ENCODE measurements around the gene GREB1L.
"Not testable (repeated sequence)": the region's sequence is repeated elsewhere in the genome, so short reads cannot be mapped to it uniquely, and the experiment has no call there.

The GREB1L gene

DNA sequence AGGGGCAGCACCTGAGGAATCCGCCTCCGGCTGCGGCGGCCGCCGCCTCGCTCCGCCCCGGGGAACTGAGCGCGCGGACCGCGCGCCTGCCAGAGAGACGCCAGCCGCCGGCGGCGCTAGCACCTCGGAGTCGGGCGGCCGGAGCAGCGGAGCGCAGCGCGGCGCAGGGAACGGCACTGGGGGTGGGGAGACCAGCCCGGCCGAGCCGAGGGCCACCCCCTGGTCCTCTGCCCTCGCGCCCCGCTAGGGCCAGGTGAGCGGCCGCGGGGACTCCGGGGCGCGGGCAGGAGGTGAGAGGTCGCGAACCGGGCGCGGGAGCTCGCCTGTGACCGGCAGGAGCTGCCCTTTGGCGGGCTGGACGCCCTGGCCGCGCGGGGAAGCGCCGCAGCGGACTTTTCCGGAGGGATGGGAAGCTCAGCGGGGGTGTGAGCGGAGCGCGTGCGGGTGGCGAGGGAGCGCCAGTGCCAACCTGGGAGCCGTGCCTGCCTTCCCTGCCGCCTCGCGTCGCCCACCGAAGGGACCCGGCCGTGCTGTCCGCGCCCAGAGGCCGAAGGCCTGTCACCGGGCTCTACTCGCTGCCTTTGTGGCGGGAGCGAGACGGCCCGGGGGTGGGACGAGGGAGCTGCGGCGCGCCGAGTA is at the start of gene GREB1L:
Gene GREB1L, plus strand, starts transcription at position 92 of the 639 bp plus-strand sequence. CDS start 141,287 bp downstream, outside the sequence.
- peak; percentile 72 for DNase-seq (ENCODE audit: low spot score)

DNA sequence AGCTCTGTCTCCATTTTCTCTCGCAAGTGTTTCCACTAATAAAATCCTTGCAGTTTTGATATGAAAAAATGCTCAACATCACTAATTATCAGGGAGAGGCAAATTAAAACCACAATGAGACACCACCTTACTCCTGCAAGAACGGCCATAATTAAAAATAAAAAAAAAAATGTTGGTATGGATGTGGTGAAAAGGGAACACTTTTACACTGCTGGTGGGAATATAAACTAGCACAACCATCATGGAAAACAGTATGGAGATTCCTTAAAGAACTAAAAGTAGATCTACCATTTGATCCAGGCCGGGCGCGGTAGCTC is 49.8 kb upstream of the GREB1L start:
- DNase-seq (ENCODE audit: low spot score), result no peak

- peak; percentile 60 for DNase-seq (ENCODE audit: low spot score)
Measured at GRCh38 chr18:21194871-21195771, 46.9 kb upstream of the GREB1L start.

DNA sequence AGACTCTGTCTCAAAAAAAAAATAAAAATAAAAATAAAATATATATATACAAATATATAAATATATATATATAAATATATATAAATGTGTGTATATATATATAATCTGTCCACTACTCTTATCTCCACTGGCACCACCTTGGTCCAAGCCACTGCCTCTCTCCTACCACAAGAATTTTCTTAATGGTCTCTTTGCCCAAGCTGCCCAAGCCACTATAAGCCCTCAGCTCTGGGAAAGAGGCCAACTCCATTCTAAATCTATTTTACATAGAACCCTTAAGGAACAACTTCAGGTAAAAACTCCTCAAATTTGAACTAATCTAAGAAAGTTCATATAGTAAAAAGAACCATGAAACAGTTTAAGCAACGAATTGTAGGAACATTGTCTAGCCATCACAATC is 45.6 kb upstream of the GREB1L start:
- DNase-seq (ENCODE audit: low spot score), result no peak

GRCh38 chr18:21203126-21203525 is 38.9 kb upstream of the GREB1L start:
- DNase-seq (ENCODE audit: low spot score), result no peak

DNA sequence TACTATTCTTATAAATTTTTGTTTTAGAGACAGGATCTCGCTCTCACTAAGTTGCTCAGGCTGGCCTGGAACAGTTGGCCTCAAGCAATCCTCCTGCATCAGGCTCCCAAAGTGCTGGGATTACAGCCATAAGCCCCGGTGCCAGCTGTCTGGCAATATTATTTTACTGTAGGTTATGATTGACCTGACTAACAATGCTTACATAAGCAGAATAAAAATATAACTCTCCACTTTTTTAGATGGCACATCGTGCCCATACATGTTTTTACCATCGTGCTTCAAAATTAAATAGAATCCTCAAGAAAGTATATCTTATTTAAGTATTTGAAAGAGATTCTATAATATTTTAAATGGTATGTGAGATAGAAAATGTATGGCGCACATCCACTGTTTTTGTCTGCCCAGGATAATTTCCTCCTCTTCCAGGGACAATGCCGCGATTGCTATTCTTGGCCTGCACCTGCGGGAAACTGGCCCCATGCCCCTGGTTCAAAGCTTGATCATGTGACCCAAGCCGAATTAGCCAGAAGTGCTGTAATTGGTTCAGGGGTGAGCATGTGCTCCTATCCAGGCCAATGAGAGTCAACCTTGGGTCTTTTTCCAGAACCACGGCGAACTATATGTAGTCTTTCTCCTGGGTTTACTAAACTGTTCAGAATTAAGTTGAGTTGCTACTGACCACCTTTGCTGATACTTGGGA is 38.3 kb upstream of the GREB1L start:
- no peak for DNase-seq (ENCODE audit: low spot score)

DNA sequence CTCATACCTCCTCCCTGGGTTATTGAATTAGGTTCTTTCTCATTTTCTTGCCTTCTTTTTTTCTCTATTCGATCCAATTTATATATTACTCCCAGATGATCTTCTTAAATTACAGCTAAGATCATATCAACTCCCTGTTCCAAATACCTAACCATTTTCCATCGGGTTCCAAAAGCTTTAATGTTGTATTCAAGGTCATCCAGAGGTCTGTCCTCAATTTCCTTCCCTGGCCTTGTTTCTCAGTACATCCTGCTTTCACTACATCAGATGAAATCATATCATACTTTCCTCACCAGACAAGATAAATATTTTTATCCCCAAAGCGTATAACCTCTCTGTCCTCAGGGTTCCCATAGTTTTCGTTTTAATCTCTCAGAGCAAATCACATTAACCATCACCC is 36.3 kb upstream of the GREB1L start:
- no peak for DNase-seq (ENCODE audit: low spot score)

DNA sequence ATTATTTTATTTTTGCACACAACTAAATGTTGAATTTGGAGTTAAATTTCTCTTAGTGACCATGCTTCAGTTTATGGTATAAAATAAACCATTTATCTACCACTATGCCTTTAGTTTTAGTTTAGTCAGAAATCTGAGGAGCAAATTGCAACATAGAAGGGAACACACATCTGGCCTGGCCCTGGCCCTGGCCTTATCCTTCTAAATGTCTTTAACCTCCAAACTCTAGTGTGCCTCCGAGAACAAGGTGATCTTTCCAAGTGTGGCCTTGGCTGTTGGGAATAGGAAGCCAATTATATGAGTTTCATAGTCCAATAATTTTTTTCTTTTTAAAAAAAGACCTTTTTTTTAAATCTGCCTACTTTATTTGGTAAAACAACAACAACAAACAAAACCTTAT is 31.8 kb upstream of the GREB1L start:
- DNase-seq (ENCODE audit: low spot score), result no peak

- no peak for DNase-seq (ENCODE audit: low spot score)
Measured at GRCh38 chr18:21210784-21211183, 31.2 kb upstream of the GREB1L start.

DNA sequence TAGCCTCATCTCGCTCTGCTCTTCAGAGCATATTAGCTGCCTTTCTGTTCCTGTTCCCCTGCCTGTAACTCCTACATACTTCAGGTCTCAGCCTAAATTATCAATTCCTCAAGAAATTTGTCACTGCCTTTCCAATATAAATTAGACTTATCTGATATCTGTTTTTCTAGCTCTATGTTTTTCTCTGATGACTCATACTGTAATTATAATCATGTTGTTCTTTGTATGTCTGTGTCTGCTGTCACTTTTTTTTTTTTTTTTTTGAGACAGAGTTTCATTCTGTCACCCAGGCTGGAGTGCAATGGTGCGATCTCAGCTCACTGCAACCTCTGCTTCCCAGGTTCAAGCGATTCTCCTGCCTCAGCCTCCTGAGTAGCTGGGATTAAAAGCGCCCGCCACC is 27.6 kb upstream of the GREB1L start:
- not testable (repeated sequence) for DNase-seq (ENCODE audit: low spot score)

- no peak for DNase-seq (ENCODE audit: low spot score)
Measured at GRCh38 chr18:21215490-21215889, 26.5 kb upstream of the GREB1L start.

DNA sequence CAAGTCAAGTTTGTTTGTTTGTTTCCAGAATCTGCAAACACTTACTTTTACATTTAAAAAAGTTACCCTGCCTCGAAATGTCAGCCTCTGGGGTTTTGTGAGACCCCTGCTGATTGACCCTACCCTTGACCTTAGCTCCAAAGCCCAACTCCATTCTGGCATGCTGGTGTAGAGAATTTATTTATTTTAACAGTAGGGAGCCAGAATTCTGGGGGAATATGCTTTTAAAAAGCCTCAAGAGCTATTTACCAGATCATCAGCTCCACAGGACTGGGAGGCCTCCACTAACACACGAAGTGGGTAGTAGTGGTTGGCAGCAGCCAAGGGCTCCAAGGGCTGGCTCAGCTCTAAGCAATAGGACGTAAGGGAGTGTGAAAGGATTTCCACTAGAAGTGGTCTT is 23.2 kb upstream of the GREB1L start:
- DNase-seq (ENCODE audit: low spot score), result no peak

DNA sequence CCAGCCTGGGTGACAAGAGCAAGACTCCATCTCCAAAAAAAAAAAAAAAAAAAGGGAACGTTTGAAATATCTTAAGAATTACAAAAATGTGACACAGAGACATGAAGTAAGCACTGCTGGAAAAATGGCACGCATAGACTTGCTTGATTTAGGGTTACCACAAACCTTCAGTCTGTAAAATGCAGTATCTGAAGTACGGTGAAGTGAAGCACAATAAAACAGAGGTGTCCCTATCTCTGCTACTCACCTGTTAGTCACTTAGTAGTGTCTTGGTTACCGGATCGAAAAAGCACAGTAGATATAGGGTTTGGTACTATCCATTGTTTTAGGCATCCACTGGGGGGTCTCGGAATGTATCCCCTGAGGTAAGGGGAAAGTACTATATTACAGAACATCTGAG is 11.6 kb upstream of the GREB1L start:
- no peak for DNase-seq (ENCODE audit: low spot score)

DNA sequence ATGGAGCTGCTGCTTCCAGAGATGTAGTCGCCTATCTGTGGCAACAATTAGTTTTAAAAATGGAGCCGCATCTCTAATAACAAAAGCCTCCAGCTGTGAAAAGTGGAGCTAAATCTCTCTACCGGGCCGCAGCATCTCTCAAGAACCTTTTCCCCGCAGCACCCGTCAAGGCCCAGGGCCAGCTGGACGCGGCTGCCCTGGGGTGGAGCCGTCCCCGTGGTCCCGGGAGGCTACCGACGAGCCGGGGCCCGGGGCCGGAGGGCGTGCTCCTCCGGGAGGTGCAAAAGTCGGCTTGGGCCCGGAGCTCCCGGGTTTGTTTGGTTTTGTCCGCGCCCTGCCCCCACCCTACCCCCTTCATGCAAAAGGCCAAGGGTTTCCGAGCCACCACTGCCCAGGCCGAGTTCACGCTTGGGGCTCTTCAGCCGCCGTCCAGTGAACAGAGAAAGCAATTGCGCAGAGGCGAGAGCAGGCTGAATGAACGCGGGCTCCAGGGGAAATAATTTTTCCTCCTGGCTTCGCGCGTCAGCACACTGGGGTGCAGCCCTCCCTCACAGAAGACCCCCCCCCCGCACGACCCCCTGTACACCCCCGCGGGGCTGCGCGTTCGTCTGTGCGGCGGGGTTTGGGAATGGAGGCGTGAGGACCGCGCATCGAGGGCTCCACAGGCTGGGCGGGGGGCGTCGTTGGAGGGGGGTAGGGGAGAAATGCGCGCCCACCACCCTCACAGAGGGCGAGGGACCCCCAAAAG is 557 bp upstream of the GREB1L start:
- no peak for DNase-seq (ENCODE audit: low spot score)

- DNase-seq (ENCODE audit: low spot score), result no peak
Measured at GRCh38 chr18:21242780-21243401, 859 bp downstream of the GREB1L start.

DNA sequence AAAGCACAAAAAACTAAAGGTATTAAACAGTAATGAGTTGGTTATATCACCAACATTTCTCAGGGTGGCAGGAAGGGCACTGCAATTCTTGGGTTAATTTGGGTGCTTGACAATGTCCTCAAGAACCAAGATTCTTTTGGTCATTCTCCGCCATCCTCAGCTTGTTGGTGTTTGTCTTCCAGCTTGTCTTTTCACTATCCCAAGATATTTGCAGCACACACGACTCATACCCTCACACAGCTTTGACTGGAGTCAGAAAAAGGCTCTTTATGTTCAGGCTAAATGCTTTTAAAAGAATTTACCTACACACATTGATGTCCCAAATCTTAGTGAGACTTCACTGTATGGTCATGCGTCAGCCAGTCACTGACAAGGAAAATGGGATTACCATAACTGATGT is 12.5 kb downstream of the GREB1L start:
- DNase-seq (ENCODE audit: low spot score), result no peak

DNA sequence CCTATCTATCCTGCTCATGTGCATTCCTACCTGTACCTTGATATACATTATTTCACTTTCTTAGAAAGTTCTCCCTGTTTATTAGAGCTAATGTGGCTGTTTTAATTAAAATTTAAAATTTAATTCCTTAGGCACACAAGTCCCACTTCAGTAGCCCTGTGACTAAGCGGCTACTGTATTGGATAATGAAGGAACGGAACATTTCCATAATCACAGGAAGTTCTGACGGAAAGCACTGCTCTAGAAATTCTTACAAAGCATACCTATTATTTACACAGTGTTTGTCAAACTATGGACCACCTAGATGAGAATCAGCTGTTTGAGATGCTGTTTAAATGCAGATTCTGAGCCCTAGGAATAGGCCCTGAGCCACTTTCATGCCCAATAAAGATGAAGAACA is 13.2 kb downstream of the GREB1L start:
- no peak for DNase-seq (ENCODE audit: low spot score)

GRCh38 chr18:21257386-21257785 is 15.4 kb downstream of the GREB1L start:
- DNase-seq (ENCODE audit: low spot score), result no peak

DNA sequence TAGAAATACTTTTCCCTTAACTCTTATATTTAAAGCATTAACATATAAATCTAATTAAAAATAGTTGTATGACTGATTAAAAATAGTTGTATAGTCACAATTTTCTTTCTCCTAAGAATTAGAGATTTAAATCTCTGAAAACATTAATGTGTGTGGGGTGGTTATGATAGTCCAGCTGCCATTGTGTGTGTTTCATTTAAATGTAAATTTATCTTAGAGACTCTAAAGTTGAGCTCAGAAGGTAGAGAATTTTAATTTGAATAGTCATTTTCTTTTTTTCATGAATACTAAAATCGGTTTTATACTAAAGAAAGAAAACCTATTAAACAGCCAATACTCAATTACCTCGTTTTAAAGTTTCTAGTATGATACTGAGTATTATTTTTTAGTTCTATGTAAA is 18.6 kb downstream of the GREB1L start:
- no peak for DNase-seq (ENCODE audit: low spot score)

DNA sequence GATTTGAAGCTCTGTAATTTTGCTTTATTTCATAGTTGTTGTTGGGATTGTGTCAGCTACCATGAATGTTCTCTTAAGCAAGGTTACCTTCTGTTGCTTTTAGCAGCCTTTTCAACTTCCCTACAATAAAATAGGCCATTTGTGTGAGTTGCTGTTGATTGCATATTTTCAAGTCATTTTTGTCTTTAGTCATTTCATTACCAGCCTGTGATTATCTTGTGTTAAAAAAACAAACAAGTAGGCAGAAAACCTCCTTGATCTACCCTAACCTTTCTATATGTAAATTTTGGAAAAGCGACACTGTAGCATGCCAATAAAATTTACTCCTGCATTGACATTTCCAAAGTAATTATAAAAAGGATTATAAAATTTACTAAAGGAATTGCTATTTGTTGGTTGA is 19.3 kb downstream of the GREB1L start:
- DNase-seq (ENCODE audit: low spot score), result no peak

- DNase-seq (ENCODE audit: low spot score), result no peak
Measured at GRCh38 chr18:21262244-21262643, 20.2 kb downstream of the GREB1L start.

DNA sequence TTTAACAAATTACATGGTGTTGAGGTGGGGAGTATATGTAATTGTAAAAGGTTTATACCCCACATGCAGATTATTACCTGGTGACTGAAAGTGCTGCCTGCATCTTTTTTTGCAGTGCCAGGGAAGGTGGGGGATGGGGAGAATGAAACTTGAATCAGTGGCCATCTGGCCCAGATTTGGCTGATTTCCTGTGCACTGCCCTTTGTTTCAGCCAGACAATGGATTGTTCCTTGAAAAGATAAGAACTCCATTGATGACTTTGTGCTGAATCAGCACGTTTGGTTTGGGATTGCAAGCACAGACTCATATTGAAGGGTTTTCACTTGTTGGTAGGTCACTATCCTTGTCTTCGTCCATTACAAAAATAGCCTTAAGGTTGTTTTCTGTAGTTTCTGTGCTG is 20.9 kb downstream of the GREB1L start:
- DNase-seq (ENCODE audit: low spot score), result peak; percentile 90
